ENCODE measurements around the gene LY6G5B.
"Not testable (repeated sequence)": the region's sequence is repeated elsewhere in the genome, so short reads cannot be mapped to it uniquely, and the experiment has no call there.

LY6G5B gene

GRCh38 chr6:31691078-31691463, 21.3 kb downstream of the LY6G5B start:
- DNase-seq (ENCODE audit: low read depth), result no peak

- DNase-seq (ENCODE audit: low read depth), result no peak
These were observed 21.9 kb downstream of the LY6G5B start for GRCh38 chr6:31691564-31692108.

- DNase-seq (ENCODE audit: low read depth), result no peak
These were observed 22.6 kb downstream of the LY6G5B start for GRCh38 chr6:31692353-31692752.

GRCh38 chr6:31692886-31693285, 23.1 kb downstream of the LY6G5B start:
- no peak for DNase-seq (ENCODE audit: low read depth)

- no peak for DNase-seq (ENCODE audit: low read depth)
These were observed 23.8 kb downstream of the LY6G5B start for GRCh38 chr6:31693535-31693934.

GRCh38 chr6:31697555-31697954, 27.8 kb downstream of the LY6G5B start:
- no peak for DNase-seq (ENCODE audit: low read depth)

- DNase-seq (ENCODE audit: low read depth), result no peak
These were observed 31.1 kb downstream of the LY6G5B start for GRCh38 chr6:31700740-31701401.

GRCh38 chr6:31701666-31702404, 32.1 kb downstream of the LY6G5B start:
- DNase-seq (ENCODE audit: low read depth), result no peak

GRCh38 chr6:31702405-31702818, 32.6 kb downstream of the LY6G5B start:
- DNase-seq (ENCODE audit: low read depth), result no peak

- DNase-seq (ENCODE audit: low read depth), result peak; percentile 94
These were observed 33.3 kb downstream of the LY6G5B start, which contains the start of gene ABHD16A for GRCh38 chr6:31702819-31703716. Gene ABHD16A, minus strand, starts transcription at chr6:31703324. Its CDS starts 43 bp downstream, at chr6:31703281.

GRCh38 chr6:31705931-31706330, 36.2 kb downstream of the LY6G5B start:
- no peak for DNase-seq (ENCODE audit: low read depth)

- DNase-seq (ENCODE audit: low read depth), result no peak
These were observed 36.8 kb downstream of the LY6G5B start, which contains the start of gene LY6G6F for GRCh38 chr6:31706599-31706998. Gene LY6G6F, plus strand, starts transcription at chr6:31706866. Its CDS starts 41 bp downstream, at chr6:31706907.

GRCh38 chr6:31707701-31708100, 37.9 kb downstream of the LY6G5B start:
- no peak for DNase-seq (ENCODE audit: low read depth)

- DNase-seq (ENCODE audit: low read depth), result no peak
These were observed 38.4 kb downstream of the LY6G5B start for GRCh38 chr6:31708224-31708623.

- DNase-seq (ENCODE audit: low read depth), result not testable (repeated sequence)
These were observed 39.4 kb downstream of the LY6G5B start for GRCh38 chr6:31709157-31709556.

GRCh38 chr6:31710523-31711219, 40.9 kb downstream of the LY6G5B start:
- no peak for DNase-seq (ENCODE audit: low read depth)

GRCh38 chr6:31711233-31711632, 41.5 kb downstream of the LY6G5B start:
- no peak for DNase-seq (ENCODE audit: low read depth)

- DNase-seq (ENCODE audit: low read depth), result no peak
These were observed 42.5 kb downstream of the LY6G5B start for GRCh38 chr6:31712296-31712695.

GRCh38 chr6:31713465-31713864, 43.7 kb downstream of the LY6G5B start:
- no peak for DNase-seq (ENCODE audit: low read depth)

GRCh38 chr6:31713991-31714684, 44.4 kb downstream of the LY6G5B start:
- DNase-seq (ENCODE audit: low read depth), result no peak

All from activated T-helper 9 cell treated with anti-CD3 and anti-CD28 coated beads, Interleukin-2, amount 50 U/mL, for 16 hours (primary cell).